HS-27A (cell line): Measurements from ENCODE around the gene FXYD5.
"Not testable (repeated sequence)": the region's sequence is repeated elsewhere in the genome, so short reads cannot be mapped to it uniquely, and the experiment has no call there.

Experiments used
- DNase-seq: peaks from one replicate; pipeline ENCODE4 v3.0.0-alpha.2; 2012; ENCODE audit warnings: low read depth, missing footprints

FXYD5 gene

GRCh38 chr19:35138305-35138892 lies 16.1 kb upstream of the FXYD5 start, which contains the start of gene FXYD1:
Gene FXYD1 (plus strand): TSS chr19:35138824. CDS start chr19:35140080, 1,256 bp downstream.
- DNase-seq: no peak

- no peak for DNase-seq
Observed at GRCh38 chr19:35140207-35140961, 14.2 kb upstream of the FXYD5 start.

GRCh38 chr19:35140962-35141836 lies 13.3 kb upstream of the FXYD5 start:
- DNase-seq: no peak

GRCh38 chr19:35141837-35142605 lies 12.5 kb upstream of the FXYD5 start:
- DNase-seq: no peak

GRCh38 chr19:35142606-35143230 lies 11.8 kb upstream of the FXYD5 start:
- no peak for DNase-seq

- no peak for DNase-seq
Observed at GRCh38 chr19:35143231-35143715, 11.3 kb upstream of the FXYD5 start, which contains the start of gene FXYD7. Gene FXYD7 (plus strand): TSS chr19:35143255. CDS start chr19:35143334, 79 bp downstream.

GRCh38 chr19:35143818-35144217 lies 10.7 kb upstream of the FXYD5 start:
- no peak for DNase-seq

GRCh38 chr19:35144259-35144599 lies 10.3 kb upstream of the FXYD5 start:
- DNase-seq: no peak

GRCh38 chr19:35144600-35145436 lies 9.7 kb upstream of the FXYD5 start:
- DNase-seq: peak; percentile 49

GRCh38 chr19:35146746-35147459 lies 7.6 kb upstream of the FXYD5 start:
- no peak for DNase-seq

GRCh38 chr19:35149463-35149862 lies 5.1 kb upstream of the FXYD5 start:
- no peak for DNase-seq

GRCh38 chr19:35150445-35150844 lies 4.1 kb upstream of the FXYD5 start:
- no peak for DNase-seq

- no peak for DNase-seq
Observed at GRCh38 chr19:35151273-35152065, 3.1 kb upstream of the FXYD5 start.

GRCh38 chr19:35153129-35153522 lies 1.4 kb upstream of the FXYD5 start:
- not testable (repeated sequence) for DNase-seq

- no peak for DNase-seq
Observed at GRCh38 chr19:35153701-35154524, 622 bp upstream of the FXYD5 start.

GRCh38 chr19:35155441-35155840 lies 906 bp downstream of the FXYD5 start:
- DNase-seq: no peak

GRCh38 chr19:35155981-35156672 lies 1.6 kb downstream of the FXYD5 start:
- DNase-seq: no peak
